GM12874 (cell line): ENCODE data around the gene METTL24.

Experiments
- TF ChIP-seq, protein P1 (sequence below): IDR thresholded peaks from 2 replicates; pipeline ENCODE4 v1.5.1; 2011; ENCODE audit warnings: low read depth, mild to moderate bottlenecking, control low read depth, low read length, moderate library complexity; ENCODE audit not compliant: insufficient read depth

METTL24 gene

GRCh38 chr6:110334423-110335180 is 23.5 kb downstream of the METTL24 start:
- TF ChIP-seq, protein P1, sequence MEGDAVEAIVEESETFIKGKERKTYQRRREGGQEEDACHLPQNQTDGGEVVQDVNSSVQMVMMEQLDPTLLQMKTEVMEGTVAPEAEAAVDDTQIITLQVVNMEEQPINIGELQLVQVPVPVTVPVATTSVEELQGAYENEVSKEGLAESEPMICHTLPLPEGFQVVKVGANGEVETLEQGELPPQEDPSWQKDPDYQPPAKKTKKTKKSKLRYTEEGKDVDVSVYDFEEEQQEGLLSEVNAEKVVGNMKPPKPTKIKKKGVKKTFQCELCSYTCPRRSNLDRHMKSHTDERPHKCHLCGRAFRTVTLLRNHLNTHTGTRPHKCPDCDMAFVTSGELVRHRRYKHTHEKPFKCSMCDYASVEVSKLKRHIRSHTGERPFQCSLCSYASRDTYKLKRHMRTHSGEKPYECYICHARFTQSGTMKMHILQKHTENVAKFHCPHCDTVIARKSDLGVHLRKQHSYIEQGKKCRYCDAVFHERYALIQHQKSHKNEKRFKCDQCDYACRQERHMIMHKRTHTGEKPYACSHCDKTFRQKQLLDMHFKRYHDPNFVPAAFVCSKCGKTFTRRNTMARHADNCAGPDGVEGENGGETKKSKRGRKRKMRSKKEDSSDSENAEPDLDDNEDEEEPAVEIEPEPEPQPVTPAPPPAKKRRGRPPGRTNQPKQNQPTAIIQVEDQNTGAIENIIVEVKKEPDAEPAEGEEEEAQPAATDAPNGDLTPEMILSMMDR: no peak

GRCh38 chr6:110332281-110332680 is 25.9 kb downstream of the METTL24 start:
- TF ChIP-seq, protein P1: no peak

- TF ChIP-seq, protein P1: no peak
These were observed 26.3 kb downstream of the METTL24 start for GRCh38 chr6:110331816-110332215.

DNA sequence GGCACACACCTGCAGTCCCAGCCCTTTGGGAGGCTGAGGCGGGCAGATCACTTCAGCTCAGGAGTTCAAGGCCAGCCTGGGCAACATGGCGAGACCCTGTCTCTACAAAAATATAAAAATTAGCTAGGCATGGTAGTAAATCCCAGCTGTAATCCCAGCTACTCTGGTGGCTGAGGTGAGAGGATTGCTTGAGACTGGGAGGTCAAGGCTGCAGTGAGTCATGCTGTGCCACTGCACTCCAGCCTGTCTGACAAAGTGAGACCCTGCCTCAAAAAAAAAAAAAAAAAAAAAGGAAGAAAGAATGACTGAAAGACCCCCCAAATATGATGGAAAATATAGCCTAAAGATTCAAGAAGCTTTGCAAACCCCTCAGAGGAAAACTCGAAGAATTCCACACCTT is 26.8 kb downstream of the METTL24 start:
- TF ChIP-seq, protein P1: no peak

DNA sequence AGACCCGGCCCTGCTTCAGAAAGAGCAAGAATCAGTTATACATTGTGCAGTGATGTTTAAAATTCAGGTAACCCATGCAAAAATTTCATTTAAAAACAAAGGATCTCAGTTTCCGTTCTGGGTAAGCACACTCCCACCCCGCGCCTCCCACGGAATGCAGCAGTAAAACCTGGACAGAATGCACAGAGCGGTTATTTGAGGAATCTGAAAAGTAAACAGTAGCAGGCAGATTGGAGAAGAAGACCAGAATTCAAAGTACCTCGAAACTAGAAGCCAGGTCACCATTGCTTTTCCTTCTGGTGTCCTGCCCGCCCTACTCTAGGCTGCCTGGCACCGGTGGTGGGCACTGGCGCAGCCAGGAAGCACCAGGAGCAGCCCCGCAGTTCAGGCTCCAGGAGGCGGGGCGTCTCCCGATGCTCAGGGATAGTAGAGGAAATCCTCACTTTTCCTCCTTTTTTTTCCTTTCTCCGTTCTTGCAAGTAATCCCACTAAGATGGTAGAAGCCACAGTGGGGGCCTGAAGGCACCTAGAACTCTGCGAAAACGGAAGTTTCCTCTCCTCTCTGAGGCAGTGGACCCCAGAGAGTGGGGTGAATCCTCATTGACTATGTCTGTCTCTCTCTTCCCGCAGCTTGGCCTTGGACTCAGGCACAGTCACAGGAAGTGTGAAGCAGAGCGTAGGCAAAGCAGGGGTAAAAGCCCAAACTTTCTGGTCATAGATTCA is 28.3 kb downstream of the METTL24 start:
- TF ChIP-seq, protein P1: no peak

DNA sequence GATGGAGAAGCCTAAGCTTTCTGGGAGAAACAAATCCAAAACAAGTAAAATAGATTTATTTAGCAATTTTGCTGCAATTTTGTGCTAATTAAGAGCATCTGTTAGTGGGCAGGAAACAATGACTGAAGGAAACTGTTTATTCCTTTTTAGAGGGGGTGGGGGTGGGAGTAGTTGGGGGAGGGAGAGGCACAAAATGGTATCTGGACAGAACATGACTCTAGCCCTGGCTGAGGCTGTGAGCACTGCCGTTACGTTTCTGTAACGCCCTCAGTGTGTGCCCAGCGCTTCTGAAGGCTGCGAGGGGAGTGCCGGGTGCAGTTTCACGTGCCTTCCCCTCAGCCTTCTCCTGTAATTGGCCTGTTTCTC is 28.8 kb downstream of the METTL24 start:
- TF ChIP-seq, protein P1: no peak

DNA sequence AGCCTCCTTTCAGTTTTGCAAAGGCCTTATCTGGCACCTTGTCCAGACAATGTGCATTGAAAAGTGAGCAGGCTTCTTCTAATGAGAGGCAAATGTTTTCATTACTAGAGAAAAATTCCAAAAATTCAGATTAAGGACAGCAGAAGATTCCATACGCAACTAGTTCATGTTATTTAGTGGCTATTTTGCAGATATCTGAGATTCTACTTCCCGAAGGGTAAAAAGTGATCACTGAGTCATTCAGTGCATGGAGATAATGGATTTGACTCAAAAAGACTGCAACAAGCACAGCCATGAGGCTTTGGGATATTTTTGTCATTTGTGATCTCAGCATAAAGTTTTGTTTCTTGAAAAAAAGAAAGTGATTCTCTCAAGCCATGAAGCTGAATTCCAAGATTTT is 29.9 kb downstream of the METTL24 start:
- TF ChIP-seq, protein P1: no peak
